ENCODE measurements around the gene MIEF2. TPM values are rescaled to one million over a fixed set of nuclear protein-coding genes. Genes with fewer than 3 reads are reported as not detected.

MIEF2 gene
- total RNA-seq, 1 donor: 13.2 TPM

- no peak overlapping the region for H3K4me3 ChIP-seq (ENCODE audit: low read depth, low read length)
- no peak for DNase-seq (ENCODE audit: low read depth)
- no peak for TF ChIP-seq CTCF (IDR thresholded peaks at IDR 0.05; ENCODE audit: insufficient read depth, low read length)
Observed at GRCh38 chr17:18250259-18250658, 10.2 kb upstream of the MIEF2 start.

GRCh38 chr17:18250708-18251107 lies 9.8 kb upstream of the MIEF2 start:
- no peak for DNase-seq (ENCODE audit: low read depth)
- TF ChIP-seq CTCF (IDR thresholded peaks at IDR 0.05; ENCODE audit: insufficient read depth, low read length): no peak
- no peak overlapping the region for H3K4me3 ChIP-seq (ENCODE audit: low read depth, low read length)

GRCh38 chr17:18251204-18251603 lies 9.3 kb upstream of the MIEF2 start:
- no peak for TF ChIP-seq CTCF (IDR thresholded peaks at IDR 0.05; ENCODE audit: insufficient read depth, low read length)
- H3K4me3 ChIP-seq (ENCODE audit: low read depth, low read length): no peak overlapping the region
- DNase-seq (ENCODE audit: low read depth): no peak

GRCh38 chr17:18252160-18252559 lies 8.3 kb upstream of the MIEF2 start:
- DNase-seq (ENCODE audit: low read depth): no peak
- no peak for TF ChIP-seq CTCF (IDR thresholded peaks at IDR 0.05; ENCODE audit: insufficient read depth, low read length)
- H3K4me3 ChIP-seq (ENCODE audit: low read depth, low read length): no peak overlapping the region

GRCh38 chr17:18253187-18253884 lies 7.1 kb upstream of the MIEF2 start:
- TF ChIP-seq CTCF (IDR thresholded peaks at IDR 0.05; ENCODE audit: insufficient read depth, low read length): no peak
- H3K4me3 ChIP-seq (ENCODE audit: low read depth, low read length): no peak overlapping the region
- no peak for DNase-seq (ENCODE audit: low read depth)

- TF ChIP-seq CTCF (IDR thresholded peaks at IDR 0.05; ENCODE audit: insufficient read depth, low read length): no peak
- H3K4me3 ChIP-seq (ENCODE audit: low read depth, low read length): no peak overlapping the region
- no peak for DNase-seq (ENCODE audit: low read depth)
Observed at GRCh38 chr17:18253947-18254821, 6.3 kb upstream of the MIEF2 start.
